ENCODE measurements around the gene RARB.

The RARB gene

DNA sequence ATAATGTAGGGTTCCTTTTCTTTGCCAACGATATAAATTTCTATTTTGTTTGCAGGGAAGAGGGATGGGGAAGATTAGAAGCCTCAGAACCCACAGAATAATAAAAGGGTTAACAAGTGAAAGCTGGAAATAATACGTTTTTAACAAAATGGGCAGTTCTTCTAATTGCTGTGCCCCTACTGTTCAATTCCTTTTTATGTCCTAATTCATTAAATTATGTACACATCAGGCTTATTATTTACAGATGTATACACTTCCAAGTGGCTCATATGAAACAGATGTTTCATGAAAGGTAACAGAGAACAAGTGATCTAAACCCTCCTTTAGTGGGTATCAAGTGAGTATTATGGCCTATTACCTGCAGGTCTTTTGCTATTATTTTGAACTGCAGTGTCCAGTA, 16.2 kb downstream of the RARB start:
- DNase-seq (ENCODE audit: extremely low read depth, low read depth), result no peak
- TF ChIP-seq, protein P1, sequence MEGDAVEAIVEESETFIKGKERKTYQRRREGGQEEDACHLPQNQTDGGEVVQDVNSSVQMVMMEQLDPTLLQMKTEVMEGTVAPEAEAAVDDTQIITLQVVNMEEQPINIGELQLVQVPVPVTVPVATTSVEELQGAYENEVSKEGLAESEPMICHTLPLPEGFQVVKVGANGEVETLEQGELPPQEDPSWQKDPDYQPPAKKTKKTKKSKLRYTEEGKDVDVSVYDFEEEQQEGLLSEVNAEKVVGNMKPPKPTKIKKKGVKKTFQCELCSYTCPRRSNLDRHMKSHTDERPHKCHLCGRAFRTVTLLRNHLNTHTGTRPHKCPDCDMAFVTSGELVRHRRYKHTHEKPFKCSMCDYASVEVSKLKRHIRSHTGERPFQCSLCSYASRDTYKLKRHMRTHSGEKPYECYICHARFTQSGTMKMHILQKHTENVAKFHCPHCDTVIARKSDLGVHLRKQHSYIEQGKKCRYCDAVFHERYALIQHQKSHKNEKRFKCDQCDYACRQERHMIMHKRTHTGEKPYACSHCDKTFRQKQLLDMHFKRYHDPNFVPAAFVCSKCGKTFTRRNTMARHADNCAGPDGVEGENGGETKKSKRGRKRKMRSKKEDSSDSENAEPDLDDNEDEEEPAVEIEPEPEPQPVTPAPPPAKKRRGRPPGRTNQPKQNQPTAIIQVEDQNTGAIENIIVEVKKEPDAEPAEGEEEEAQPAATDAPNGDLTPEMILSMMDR (IDR thresholded peaks at IDR 0.05; ENCODE audit: low read depth, low read length, missing control alignments), result no peak
- H3K4me3 ChIP-seq (replicated peaks; ENCODE audit: low read depth, low read length), result no peak overlapping the region

- TF ChIP-seq, protein P1 (IDR thresholded peaks at IDR 0.05; ENCODE audit: low read depth, low read length, missing control alignments), result no peak
- no peak overlapping the region for H3K4me3 ChIP-seq (replicated peaks; ENCODE audit: low read depth, low read length)
- DNase-seq (ENCODE audit: extremely low read depth, low read depth), result no peak
These were observed 17.7 kb downstream of the RARB start for GRCh38 chr3:25445731-25446130.

- no peak overlapping the region for H3K4me3 ChIP-seq (replicated peaks; ENCODE audit: low read depth, low read length)
- TF ChIP-seq, protein P1 (IDR thresholded peaks at IDR 0.05; ENCODE audit: low read depth, low read length, missing control alignments), result no peak
- no peak for DNase-seq (ENCODE audit: extremely low read depth, low read depth)
These were observed 19.2 kb downstream of the RARB start for GRCh38 chr3:25447285-25447684.

GRCh38 chr3:25447925-25448324, 19.9 kb downstream of the RARB start:
- no peak overlapping the region for H3K4me3 ChIP-seq (replicated peaks; ENCODE audit: low read depth, low read length)
- TF ChIP-seq, protein P1 (IDR thresholded peaks at IDR 0.05; ENCODE audit: low read depth, low read length, missing control alignments), result no peak
- DNase-seq (ENCODE audit: extremely low read depth, low read depth), result no peak

DNA sequence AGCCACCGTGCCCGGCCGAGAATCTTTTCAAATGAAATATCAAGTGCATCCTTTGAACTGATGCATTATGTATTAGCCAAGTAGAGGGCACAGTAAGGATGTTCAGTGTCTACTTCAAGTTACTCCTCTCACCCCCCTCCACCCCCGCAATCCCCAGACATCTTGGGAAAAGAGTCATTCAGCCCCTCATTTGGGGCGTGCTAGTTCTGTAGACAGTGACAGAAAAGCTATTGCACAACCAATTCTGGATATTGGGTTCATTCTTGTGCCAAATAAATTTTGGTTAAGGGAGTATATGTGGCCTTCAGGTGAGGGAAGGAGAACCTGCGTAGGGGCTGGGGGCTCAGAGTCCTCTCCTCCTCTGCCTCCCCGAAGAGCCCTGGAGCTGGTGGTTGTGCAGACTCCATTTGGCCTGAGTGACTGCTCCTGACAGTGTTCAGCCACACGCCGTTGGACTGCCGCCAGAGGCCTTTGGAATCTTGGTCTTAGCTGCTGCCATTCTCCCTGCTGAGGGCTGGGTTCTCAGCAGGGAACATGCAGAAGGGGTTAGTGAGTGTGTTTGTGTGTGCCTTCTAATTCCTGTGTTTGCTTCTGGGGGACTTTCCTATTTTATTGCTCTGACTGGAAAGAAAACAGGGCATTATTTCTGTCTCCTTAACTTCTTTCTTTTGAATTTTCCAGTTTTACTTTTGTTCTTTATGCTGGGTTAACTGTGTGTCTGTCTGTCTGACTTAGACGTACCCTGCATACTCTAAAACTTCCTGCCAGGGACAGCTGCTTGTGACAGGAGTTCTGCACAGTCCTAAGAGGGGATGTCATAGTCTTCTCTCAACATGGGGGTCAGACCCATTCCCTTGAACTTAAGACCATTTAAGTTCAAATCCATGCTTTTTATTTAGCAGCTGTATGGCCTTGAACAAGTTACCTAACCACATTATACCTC, 21.0 kb downstream of the RARB start:
- TF ChIP-seq, protein P1 (IDR thresholded peaks at IDR 0.05; ENCODE audit: low read depth, low read length, missing control alignments), result no peak
- DNase-seq (ENCODE audit: extremely low read depth, low read depth), result no peak
- H3K4me3 ChIP-seq (replicated peaks; ENCODE audit: low read depth, low read length), result no peak overlapping the region

DNA sequence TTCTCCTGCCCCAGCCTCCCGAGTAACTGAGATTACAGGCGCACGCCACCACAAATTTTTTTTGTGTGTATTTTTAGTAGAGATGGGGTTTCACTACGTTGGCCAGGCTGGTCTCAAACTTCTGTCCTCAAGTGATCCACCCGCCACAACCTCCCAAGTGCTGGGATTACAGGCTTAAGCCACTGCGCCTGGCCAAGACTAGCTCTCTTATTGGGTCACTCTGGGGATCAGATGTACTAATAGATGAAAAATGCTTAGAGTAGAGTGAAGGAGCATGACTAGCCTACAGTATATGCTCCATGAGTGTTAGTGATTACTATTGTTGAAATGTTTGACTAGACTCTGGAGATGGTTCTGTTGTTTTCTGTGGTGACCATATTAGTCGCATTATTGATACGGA, 21.8 kb downstream of the RARB start:
- H3K4me3 ChIP-seq (replicated peaks; ENCODE audit: low read depth, low read length), result no peak overlapping the region
- TF ChIP-seq, protein P1 (IDR thresholded peaks at IDR 0.05; ENCODE audit: low read depth, low read length, missing control alignments), result no peak
- no peak for DNase-seq (ENCODE audit: extremely low read depth, low read depth)

Measured in HFF-Myc (cell line).